Measurements from ENCODE around the gene UNC119. TPM values are rescaled to one million over a fixed set of nuclear protein-coding genes. Genes with fewer than 3 reads are reported as not detected.

UNC119 gene
- total and polyA plus RNA-seq, 4 donors = 14.0 to 20.0 (median 16.1) TPM

- no peak for DNase-seq (ENCODE audit: low spot score)
- WGBS = 85% methylated on average over 3 of the region's 3 CpGs
- H3K27me3 ChIP-seq (ENCODE audit: control insufficient read depth in 4 of 4, insufficient read depth in 4 of 4, low read length in 3 of 4) = no peaks in the 10 kb centered on the region
- H3K4me3 ChIP-seq (ENCODE audit: low read depth in 1 of 3, low read length in 3 of 3) = no peak overlapping the region
- no peaks in the 10 kb centered on the region for H3K9me3 ChIP-seq (ENCODE audit: control insufficient read depth in 4 of 4, low read length in 3 of 4)
- no peak overlapping the region for H3K27ac ChIP-seq (ENCODE audit: low read depth in 1 of 2, low read length in 2 of 2)
- peaks cover 2 to 13% (median 7%) of the 10 kb centered on the region in 4 donors for H3K36me3 ChIP-seq (ENCODE audit: control insufficient read depth in 4 of 4, insufficient read depth in 3 of 4, low read depth in 1 of 4, low read length in 3 of 4)
- no peak for TF ChIP-seq MAX (IDR thresholded peaks at IDR 0.05)
- no peak for TF ChIP-seq GABPA (IDR thresholded peaks at IDR 0.05 in 1 of 2, conservative IDR thresholded peaks at IDR 0.05 in 1 of 2)
- no peak for TF ChIP-seq HNF4A (conservative IDR thresholded peaks at IDR 0.05)
- no peak for TF ChIP-seq SP1 (IDR thresholded peaks at IDR 0.05)
- TF ChIP-seq RXRA (IDR thresholded peaks at IDR 0.05) = no peak
- TF ChIP-seq RAD21 (IDR thresholded peaks at IDR 0.05) = no peak
- TF ChIP-seq ZBTB33 (IDR thresholded peaks at IDR 0.05) = no peak
- no peak for TF ChIP-seq YY1 (IDR thresholded peaks at IDR 0.05)
- no peak for TF ChIP-seq HNF4G (IDR thresholded peaks at IDR 0.05)
- no peak for TF ChIP-seq ATF3 (IDR thresholded peaks at IDR 0.05)
- TF ChIP-seq NR2F2 (IDR thresholded peaks at IDR 0.05) = no peak
- TF ChIP-seq FOXA2 (IDR thresholded peaks at IDR 0.05) = no peak
- TF ChIP-seq CTCF (IDR thresholded peaks at IDR 0.05; ENCODE audit: low read depth, low read length, missing input control) = no peak
- TF ChIP-seq REST (IDR thresholded peaks at IDR 0.05) = no peak
- TF ChIP-seq TAF1 (conservative IDR thresholded peaks at IDR 0.05) = no peak
- no peak for TF ChIP-seq JUND (IDR thresholded peaks at IDR 0.05)
- H3K9ac ChIP-seq (ENCODE audit: low read depth in 1 of 2, low read length in 2 of 2) = no peak overlapping the region
- peaks cover 7 to 22% (median 15%) of the 10 kb centered on the region in 4 donors for H3K4me1 ChIP-seq (ENCODE audit: control insufficient read depth in 4 of 4, insufficient read depth in 4 of 4, low read length in 3 of 4)
Observed at GRCh38 chr17:28567604-28568003, 15.2 kb upstream of the UNC119 start.

- H3K27me3 ChIP-seq (ENCODE audit: control insufficient read depth in 4 of 4, insufficient read depth in 4 of 4, low read length in 3 of 4) = no peaks in the 10 kb centered on the region
- no peak overlapping the region for H3K9ac ChIP-seq (ENCODE audit: low read depth in 1 of 2, low read length in 2 of 2)
- peaks cover 4 to 28% (median 20%) of the 10 kb centered on the region in 4 donors for H3K36me3 ChIP-seq (ENCODE audit: control insufficient read depth in 4 of 4, insufficient read depth in 3 of 4, low read depth in 1 of 4, low read length in 3 of 4)
- TF ChIP-seq HNF4A (conservative IDR thresholded peaks at IDR 0.05) (no peak), GABPA (IDR thresholded peaks at IDR 0.05 in 1 of 2, conservative IDR thresholded peaks at IDR 0.05 in 1 of 2) (no peak), RAD21 (IDR thresholded peaks at IDR 0.05) (no peak), EGR1 (IDR thresholded peaks at IDR 0.05; ENCODE audit: low read depth in 2 of 2) (no peak), REST (IDR thresholded peaks at IDR 0.05) (no peak), FOXA1 (IDR thresholded peaks at IDR 0.05) (no peak), HNF4G (IDR thresholded peaks at IDR 0.05) (no peak), ZBTB33 (IDR thresholded peaks at IDR 0.05) (no peak), SP1 (IDR thresholded peaks at IDR 0.05) (no peak), NR2F2 (IDR thresholded peaks at IDR 0.05) (no peak), JUND (IDR thresholded peaks at IDR 0.05) (no peak)
- WGBS = 91% methylated on average over 3 of the region's 3 CpGs
- no peaks in the 10 kb centered on the region for H3K9me3 ChIP-seq (ENCODE audit: control insufficient read depth in 4 of 4, low read length in 3 of 4)
- DNase-seq (ENCODE audit: low spot score) = no peak
- H3K27ac ChIP-seq (ENCODE audit: low read depth in 1 of 2, low read length in 2 of 2) = no peak overlapping the region
- no peak overlapping the region for H3K4me3 ChIP-seq (ENCODE audit: low read depth in 1 of 3, low read length in 3 of 3)
- H3K4me1 ChIP-seq (ENCODE audit: control insufficient read depth in 4 of 4, insufficient read depth in 4 of 4, low read length in 3 of 4) = no peaks in the 10 kb centered on the region
Observed at GRCh38 chr17:28563475-28563874, 11.1 kb upstream of the UNC119 start.
